Transverse colon (tissue), 3 donors: ENCODE measurements around the gene IFNL3.
"Not testable (repeated sequence)": the region's sequence is repeated elsewhere in the genome, so short reads cannot be mapped to it uniquely, and the experiment has no call there.

ENCODE experiments used
- CTCF ChIP-seq, 5 experiments: fragments of 200-600 bp in 3 of 5; fragments of 450-650 bp in 2 of 5; sonication (generic) in 3 of 5; IDR thresholded peaks; 1 replicate in 2 of 5; 2 replicates in 3 of 5; pipeline ENCODE4 v1.5.1; 2016 to 2017; ENCODE audit warnings: antibody characterized with exemption in 5 of 5, inconsistent platforms in 3 of 5, mild to moderate bottlenecking in 2 of 5, moderate library complexity in 1 of 5
- EP300 ChIP-seq: sonication (generic); formaldehyde crosslinking; IDR thresholded peaks from one replicate; pipeline ENCODE4 v1.6.1; 2017; ENCODE audit warnings: antibody characterized with exemption, low read depth

- TF ChIP-seq CTCF (IDR thresholded peaks at IDR 0.05); EP300: not testable (repeated sequence)
These were observed 1.1 kb downstream of the IFNL3 start for GRCh38 chr19:39243741-39244140.
